WTC11 (cell line): ENCODE measurements around the gene M1AP. TPM values are rescaled to one million over a fixed set of nuclear protein-coding genes. Genes with fewer than 3 reads are reported as not detected.

ENCODE experiments used
- ATAC-seq: fragments of 200-7000 bp; cut with Tn5 transposase; 2 replicates; pipeline ENCODE4 v1.10.0; 2021; ENCODE audit warnings: mild to moderate bottlenecking, moderate library complexity
- CTCF ChIA-PET: fragments of 300-600 bp; sonication (Branson Sonifier 250); formaldehyde crosslinking; loops from one replicate; lab custom pipeline; 2021; ENCODE audit warnings: antibody characterized with exemption; lab: Charles Lee
- POLR2A ChIA-PET: fragments of 350-600 bp; sonication (Branson Sonifier 250); formaldehyde crosslinking; loops from one replicate; lab custom pipeline; 2021; ENCODE audit warnings: antibody characterized with exemption; lab: Charles Lee
- DNase-seq: peaks from one replicate; pipeline ENCODE4 v3.0.0; 2021; ENCODE audit warnings: low spot score
- H3K27ac Mint-ChIP-seq: 2 replicates; pipeline ENCODE4 v1.8.0; 2021; ENCODE audit warnings: mixed read lengths
- H3K27me3 Mint-ChIP-seq: 2 replicates; pipeline ENCODE4 v1.8.0; 2021; ENCODE audit warnings: low read depth, mild to moderate bottlenecking, moderate library complexity, mixed read lengths
- H3K36me3 Mint-ChIP-seq: 2 replicates; pipeline ENCODE4 v1.8.0; 2021; ENCODE audit warnings: mixed read lengths
- H3K4me1 Mint-ChIP-seq: 2 replicates; pipeline ENCODE4 v1.8.0; 2022; ENCODE audit warnings: mixed read lengths
- H3K4me3 Mint-ChIP-seq: 2 replicates; pipeline ENCODE4 v1.8.0; 2021; ENCODE audit warnings: mild to moderate bottlenecking, moderate library complexity, mixed read lengths
- H3K9me3 Mint-ChIP-seq: 2 replicates; pipeline ENCODE4 v1.8.0; 2021; ENCODE audit warnings: mixed read lengths
- CREB1 ChIP-seq: sonication (generic); formaldehyde crosslinking; IDR thresholded peaks from 2 replicates; pipeline ENCODE4 v1.8.0; 2023; ENCODE audit warnings: mild to moderate bottlenecking, missing genetic modification reagents
- CREM ChIP-seq: sonication (generic); formaldehyde crosslinking; IDR thresholded peaks from 2 replicates; pipeline ENCODE4 v1.8.1; 2022; ENCODE audit warnings: mild to moderate bottlenecking, missing genetic modification reagents, moderate library complexity
- ESRRA ChIP-seq: sonication (generic); formaldehyde crosslinking; IDR thresholded peaks from 2 replicates; pipeline ENCODE4 v1.8.1; 2022; ENCODE audit warnings: mild to moderate bottlenecking, missing genetic modification reagents, borderline replicate concordance
- GRHL2 ChIP-seq: fragments of 250-450 bp; sonication (Bioruptor Pico); IDR thresholded peaks from 2 replicates; pipeline ENCODE4 v1.8.0; 2022; ENCODE audit warnings: mild to moderate bottlenecking, moderate library complexity; ENCODE audit not compliant: insufficient replicate concordance, severe bottlenecking
- KAT7 ChIP-seq: sonication (generic); formaldehyde crosslinking; IDR thresholded peaks from 2 replicates; pipeline ENCODE4 v1.8.1; 2023; ENCODE audit warnings: missing genetic modification reagents, mild to moderate bottlenecking, borderline replicate concordance
- MXD4 ChIP-seq: fragments of 250-450 bp; sonication (Bioruptor Pico); IDR thresholded peaks from 2 replicates; pipeline ENCODE4 v1.8.0; 2021; ENCODE audit warnings: mild to moderate bottlenecking, moderate library complexity, borderline replicate concordance
- NFE2L1 ChIP-seq: sonication (generic); formaldehyde crosslinking; IDR thresholded peaks from 2 replicates; pipeline ENCODE4 v1.8.1; 2023; ENCODE audit warnings: missing genetic modification reagents
- NFYB ChIP-seq: sonication (generic); formaldehyde crosslinking; conservative IDR thresholded peaks from 2 replicates; pipeline ENCODE4 v1.8.0; 2022; ENCODE audit warnings: low read depth, missing genetic modification reagents
- RELA ChIP-seq: sonication (generic); formaldehyde crosslinking; IDR thresholded peaks from 2 replicates; pipeline ENCODE4 v1.8.1; 2022; ENCODE audit warnings: missing genetic modification reagents, mild to moderate bottlenecking, borderline replicate concordance
- TCF7 ChIP-seq: sonication (generic); formaldehyde crosslinking; IDR thresholded peaks from 2 replicates; pipeline ENCODE4 v1.8.0; 2022; ENCODE audit warnings: mild to moderate bottlenecking, low read depth, missing genetic modification reagents, moderate library complexity
- TEAD1 ChIP-seq: sonication (generic); formaldehyde crosslinking; IDR thresholded peaks from 2 replicates; pipeline ENCODE4 v1.8.0; 2022; ENCODE audit warnings: mild to moderate bottlenecking, missing genetic modification reagents
- ZNF232 ChIP-seq: sonication (generic); formaldehyde crosslinking; IDR thresholded peaks from 2 replicates; pipeline ENCODE4 v1.8.0; 2022; ENCODE audit warnings: mild to moderate bottlenecking, missing genetic modification reagents
- ZNF416 ChIP-seq: fragments of 250-450 bp; sonication (Bioruptor Pico); IDR thresholded peaks from 2 replicates; pipeline ENCODE4 v1.9.0; 2021; ENCODE audit warnings: mild to moderate bottlenecking, inconsistent platforms
- ZNF671 ChIP-seq: fragments of 250-450 bp; sonication (Bioruptor Pico); IDR thresholded peaks from 2 replicates; pipeline ENCODE4 v1.8.0; 2021; ENCODE audit warnings: mild to moderate bottlenecking
- total RNA-seq: library from RNA; stranded (reverse); gene quantifications from 3 replicates; pipeline ENCODE4 v1.2.3, GENCODE V29; 2021
- TF ChIP-seq, protein P1 (sequence below): sonication (generic); formaldehyde crosslinking; IDR thresholded peaks from 2 replicates; pipeline ENCODE4 v1.8.1; 2023; ENCODE audit warnings: mild to moderate bottlenecking, missing genetic modification reagents, borderline replicate concordance
- TF ChIP-seq, protein P2 (sequence below): sonication (generic); formaldehyde crosslinking; IDR thresholded peaks from 2 replicates; pipeline ENCODE4 v1.8.0; 2022; ENCODE audit warnings: mild to moderate bottlenecking, missing genetic modification reagents
- TF ChIP-seq, protein P3 (sequence below): sonication (generic); formaldehyde crosslinking; IDR thresholded peaks from 2 replicates; pipeline ENCODE4 v1.8.1; 2023; ENCODE audit warnings: mild to moderate bottlenecking, missing genetic modification reagents
- TF ChIP-seq, protein P4 (sequence below): sonication (generic); formaldehyde crosslinking; IDR thresholded peaks from 2 replicates; pipeline ENCODE4 v1.8.1; 2022; ENCODE audit warnings: low read depth, mild to moderate bottlenecking, moderate library complexity, missing genetic modification reagents, borderline replicate concordance
- TF ChIP-seq, protein P5 (sequence below): fragments of 200-600 bp; IDR thresholded peaks from 2 replicates; pipeline ENCODE4 v1.8.0; 2022; ENCODE audit warnings: antibody characterized with exemption
- TF ChIP-seq, protein P6 (sequence below): sonication (generic); formaldehyde crosslinking; IDR thresholded peaks from 2 replicates; pipeline ENCODE4 v1.8.0; 2023; ENCODE audit warnings: missing genetic modification reagents, mild to moderate bottlenecking, borderline replicate concordance

The M1AP gene
- total RNA-seq, 1 experiment from 2014 or later, result 5.9 TPM

DNA sequence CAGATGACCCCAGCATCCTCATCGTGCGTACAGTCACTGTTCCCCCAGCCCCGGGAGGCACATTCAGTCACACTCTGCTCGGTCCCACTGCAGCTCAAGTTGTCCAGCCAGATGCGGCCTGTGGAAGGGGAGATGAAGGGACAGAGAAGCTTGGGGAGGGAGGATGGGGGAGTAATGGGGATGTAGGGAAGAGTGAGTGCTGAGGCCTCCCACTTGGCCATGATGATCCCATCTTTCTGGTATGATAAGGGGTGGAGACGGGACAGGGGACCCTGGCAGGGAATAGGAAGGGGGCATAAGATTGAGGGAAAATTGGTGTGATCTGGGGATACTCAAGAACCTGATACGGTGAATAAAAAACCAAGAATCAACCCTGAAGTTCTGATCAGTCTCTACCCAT is 97.9 kb downstream of the M1AP start:
- H3K4me1 Mint-ChIP-seq, result peaks cover 30% of the 10 kb centered on the region
- peaks cover 2% of the 10 kb centered on the region; the same call in 1 of the 2 replicates for H3K36me3 Mint-ChIP-seq
- no peak for TF ChIP-seq TCF7 (CRISPR knock-in tag)
- no peak for TF ChIP-seq ZNF232 (CRISPR knock-in tag)
- no peak for TF ChIP-seq NFE2L1 (CRISPR knock-in tag)
- TF ChIP-seq ZNF671, result no peak
- TF ChIP-seq, protein P1, sequence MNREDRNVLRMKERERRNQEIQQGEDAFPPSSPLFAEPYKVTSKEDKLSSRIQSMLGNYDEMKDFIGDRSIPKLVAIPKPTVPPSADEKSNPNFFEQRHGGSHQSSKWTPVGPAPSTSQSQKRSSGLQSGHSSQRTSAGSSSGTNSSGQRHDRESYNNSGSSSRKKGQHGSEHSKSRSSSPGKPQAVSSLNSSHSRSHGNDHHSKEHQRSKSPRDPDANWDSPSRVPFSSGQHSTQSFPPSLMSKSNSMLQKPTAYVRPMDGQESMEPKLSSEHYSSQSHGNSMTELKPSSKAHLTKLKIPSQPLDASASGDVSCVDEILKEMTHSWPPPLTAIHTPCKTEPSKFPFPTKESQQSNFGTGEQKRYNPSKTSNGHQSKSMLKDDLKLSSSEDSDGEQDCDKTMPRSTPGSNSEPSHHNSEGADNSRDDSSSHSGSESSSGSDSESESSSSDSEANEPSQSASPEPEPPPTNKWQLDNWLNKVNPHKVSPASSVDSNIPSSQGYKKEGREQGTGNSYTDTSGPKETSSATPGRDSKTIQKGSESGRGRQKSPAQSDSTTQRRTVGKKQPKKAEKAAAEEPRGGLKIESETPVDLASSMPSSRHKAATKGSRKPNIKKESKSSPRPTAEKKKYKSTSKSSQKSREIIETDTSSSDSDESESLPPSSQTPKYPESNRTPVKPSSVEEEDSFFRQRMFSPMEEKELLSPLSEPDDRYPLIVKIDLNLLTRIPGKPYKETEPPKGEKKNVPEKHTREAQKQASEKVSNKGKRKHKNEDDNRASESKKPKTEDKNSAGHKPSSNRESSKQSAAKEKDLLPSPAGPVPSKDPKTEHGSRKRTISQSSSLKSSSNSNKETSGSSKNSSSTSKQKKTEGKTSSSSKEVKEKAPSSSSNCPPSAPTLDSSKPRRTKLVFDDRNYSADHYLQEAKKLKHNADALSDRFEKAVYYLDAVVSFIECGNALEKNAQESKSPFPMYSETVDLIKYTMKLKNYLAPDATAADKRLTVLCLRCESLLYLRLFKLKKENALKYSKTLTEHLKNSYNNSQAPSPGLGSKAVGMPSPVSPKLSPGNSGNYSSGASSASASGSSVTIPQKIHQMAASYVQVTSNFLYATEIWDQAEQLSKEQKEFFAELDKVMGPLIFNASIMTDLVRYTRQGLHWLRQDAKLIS, result no peak
- TF ChIP-seq, protein P2, sequence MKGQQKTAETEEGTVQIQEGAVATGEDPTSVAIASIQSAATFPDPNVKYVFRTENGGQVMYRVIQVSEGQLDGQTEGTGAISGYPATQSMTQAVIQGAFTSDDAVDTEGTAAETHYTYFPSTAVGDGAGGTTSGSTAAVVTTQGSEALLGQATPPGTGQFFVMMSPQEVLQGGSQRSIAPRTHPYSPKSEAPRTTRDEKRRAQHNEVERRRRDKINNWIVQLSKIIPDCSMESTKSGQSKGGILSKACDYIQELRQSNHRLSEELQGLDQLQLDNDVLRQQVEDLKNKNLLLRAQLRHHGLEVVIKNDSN (CRISPR knock-in tag), result no peak
- TF ChIP-seq, protein P3, sequence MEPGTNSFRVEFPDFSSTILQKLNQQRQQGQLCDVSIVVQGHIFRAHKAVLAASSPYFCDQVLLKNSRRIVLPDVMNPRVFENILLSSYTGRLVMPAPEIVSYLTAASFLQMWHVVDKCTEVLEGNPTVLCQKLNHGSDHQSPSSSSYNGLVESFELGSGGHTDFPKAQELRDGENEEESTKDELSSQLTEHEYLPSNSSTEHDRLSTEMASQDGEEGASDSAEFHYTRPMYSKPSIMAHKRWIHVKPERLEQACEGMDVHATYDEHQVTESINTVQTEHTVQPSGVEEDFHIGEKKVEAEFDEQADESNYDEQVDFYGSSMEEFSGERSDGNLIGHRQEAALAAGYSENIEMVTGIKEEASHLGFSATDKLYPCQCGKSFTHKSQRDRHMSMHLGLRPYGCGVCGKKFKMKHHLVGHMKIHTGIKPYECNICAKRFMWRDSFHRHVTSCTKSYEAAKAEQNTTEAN (CRISPR knock-in tag), result no peak
- no peak for TF ChIP-seq TEAD1 (CRISPR knock-in tag)
- no peak for TF ChIP-seq MXD4 (CRISPR knock-in tag)
- TF ChIP-seq KAT7 (CRISPR knock-in tag), result no peak
- no peak for TF ChIP-seq GRHL2 (CRISPR knock-in tag)
- TF ChIP-seq, protein P4, sequence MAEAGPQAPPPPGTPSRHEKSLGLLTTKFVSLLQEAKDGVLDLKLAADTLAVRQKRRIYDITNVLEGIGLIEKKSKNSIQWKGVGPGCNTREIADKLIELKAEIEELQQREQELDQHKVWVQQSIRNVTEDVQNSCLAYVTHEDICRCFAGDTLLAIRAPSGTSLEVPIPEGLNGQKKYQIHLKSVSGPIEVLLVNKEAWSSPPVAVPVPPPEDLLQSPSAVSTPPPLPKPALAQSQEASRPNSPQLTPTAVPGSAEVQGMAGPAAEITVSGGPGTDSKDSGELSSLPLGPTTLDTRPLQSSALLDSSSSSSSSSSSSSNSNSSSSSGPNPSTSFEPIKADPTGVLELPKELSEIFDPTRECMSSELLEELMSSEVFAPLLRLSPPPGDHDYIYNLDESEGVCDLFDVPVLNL (CRISPR knock-in tag), result no peak
- TF ChIP-seq NFYB, result no peak
- TF ChIP-seq CREB1, result no peak
- TF ChIP-seq RELA (CRISPR knock-in tag), result no peak
- TF ChIP-seq ZNF416 (CRISPR knock-in tag), result no peak
- POLR2A ChIA-PET, result no interaction called here
- DNase-seq (no peak), ATAC-seq (no peak)
- peaks cover 74% of the 10 kb centered on the region for H3K27me3 Mint-ChIP-seq
- CTCF ChIA-PET, result no interaction called here
- peak overlapping the region; percentile 76 for H3K4me3 Mint-ChIP-seq
- no peaks in the 10 kb centered on the region for H3K9me3 Mint-ChIP-seq
- no peak overlapping the region for H3K27ac Mint-ChIP-seq

DNA sequence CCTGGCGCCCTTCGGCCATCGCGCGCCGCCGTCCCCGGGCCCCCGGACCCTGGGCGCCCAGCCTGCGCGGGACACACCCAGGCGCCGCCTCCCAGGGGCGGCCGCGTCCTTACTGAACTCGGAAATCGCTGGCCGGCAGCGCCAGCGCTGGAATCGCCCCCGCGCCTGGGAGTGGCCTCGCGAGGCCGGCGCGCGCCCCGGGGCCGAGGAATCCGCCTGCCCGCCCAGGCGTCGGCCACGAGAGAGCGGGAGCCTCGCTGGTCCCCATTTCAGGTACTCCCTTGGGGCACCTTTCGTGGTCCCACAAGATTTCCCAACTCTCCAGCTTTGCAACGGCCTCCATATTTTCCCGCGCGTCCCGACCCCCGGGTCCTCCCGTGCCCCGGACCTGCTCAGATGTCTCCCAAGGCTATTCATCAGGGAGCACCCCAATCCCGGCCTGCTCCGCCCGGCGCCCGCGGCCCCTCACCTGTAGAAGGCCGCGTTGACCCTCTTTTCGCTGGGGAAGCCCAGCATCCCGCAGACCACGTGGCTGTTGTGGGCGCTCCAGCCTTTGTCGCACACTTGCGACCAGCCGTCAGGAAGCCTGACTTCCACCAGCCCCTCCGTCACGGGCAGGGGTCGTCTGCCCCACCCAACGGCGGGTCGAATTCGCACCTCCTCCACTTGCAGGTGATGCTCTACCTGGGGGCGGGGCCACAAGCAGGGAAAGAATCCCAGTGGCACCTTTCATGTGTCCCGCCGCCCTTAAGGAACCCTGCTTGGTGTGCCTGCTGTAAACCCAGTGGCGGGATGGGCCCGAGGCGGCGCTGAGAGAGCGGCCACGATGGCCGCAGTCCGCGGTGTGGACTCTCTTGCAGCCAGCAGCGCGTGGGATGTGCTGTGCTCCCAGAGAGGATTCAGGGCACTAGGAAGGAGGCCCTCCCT is 99.0 kb downstream of the M1AP start:
- ChIA-PET POLR2A (no interaction called here), CTCF (interaction anchor here (0.7 to 1.3 kb wide), 4 partner anchors 27 to 66 kb away, joined by 3 to 4 read pairs (median 3); partner anchors contain the start of gene TTC31)
- Mint-ChIP-seq H3K4me1 (peaks cover 30% of the 10 kb centered on the region), H3K4me3 (peak overlapping the region; percentile 76), H3K27me3 (peaks cover 71% of the 10 kb centered on the region), H3K36me3 (peaks cover 2% of the 10 kb centered on the region; the same call in 1 of the 2 replicates), H3K9me3 (no peaks in the 10 kb centered on the region), H3K27ac (no peak overlapping the region)
- ATAC-seq, result peak; percentile 27
- DNase-seq, result peak; percentile 83
- TF ChIP-seq, protein P5, sequence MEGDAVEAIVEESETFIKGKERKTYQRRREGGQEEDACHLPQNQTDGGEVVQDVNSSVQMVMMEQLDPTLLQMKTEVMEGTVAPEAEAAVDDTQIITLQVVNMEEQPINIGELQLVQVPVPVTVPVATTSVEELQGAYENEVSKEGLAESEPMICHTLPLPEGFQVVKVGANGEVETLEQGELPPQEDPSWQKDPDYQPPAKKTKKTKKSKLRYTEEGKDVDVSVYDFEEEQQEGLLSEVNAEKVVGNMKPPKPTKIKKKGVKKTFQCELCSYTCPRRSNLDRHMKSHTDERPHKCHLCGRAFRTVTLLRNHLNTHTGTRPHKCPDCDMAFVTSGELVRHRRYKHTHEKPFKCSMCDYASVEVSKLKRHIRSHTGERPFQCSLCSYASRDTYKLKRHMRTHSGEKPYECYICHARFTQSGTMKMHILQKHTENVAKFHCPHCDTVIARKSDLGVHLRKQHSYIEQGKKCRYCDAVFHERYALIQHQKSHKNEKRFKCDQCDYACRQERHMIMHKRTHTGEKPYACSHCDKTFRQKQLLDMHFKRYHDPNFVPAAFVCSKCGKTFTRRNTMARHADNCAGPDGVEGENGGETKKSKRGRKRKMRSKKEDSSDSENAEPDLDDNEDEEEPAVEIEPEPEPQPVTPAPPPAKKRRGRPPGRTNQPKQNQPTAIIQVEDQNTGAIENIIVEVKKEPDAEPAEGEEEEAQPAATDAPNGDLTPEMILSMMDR, result no peak
- TF ChIP-seq, protein P6, sequence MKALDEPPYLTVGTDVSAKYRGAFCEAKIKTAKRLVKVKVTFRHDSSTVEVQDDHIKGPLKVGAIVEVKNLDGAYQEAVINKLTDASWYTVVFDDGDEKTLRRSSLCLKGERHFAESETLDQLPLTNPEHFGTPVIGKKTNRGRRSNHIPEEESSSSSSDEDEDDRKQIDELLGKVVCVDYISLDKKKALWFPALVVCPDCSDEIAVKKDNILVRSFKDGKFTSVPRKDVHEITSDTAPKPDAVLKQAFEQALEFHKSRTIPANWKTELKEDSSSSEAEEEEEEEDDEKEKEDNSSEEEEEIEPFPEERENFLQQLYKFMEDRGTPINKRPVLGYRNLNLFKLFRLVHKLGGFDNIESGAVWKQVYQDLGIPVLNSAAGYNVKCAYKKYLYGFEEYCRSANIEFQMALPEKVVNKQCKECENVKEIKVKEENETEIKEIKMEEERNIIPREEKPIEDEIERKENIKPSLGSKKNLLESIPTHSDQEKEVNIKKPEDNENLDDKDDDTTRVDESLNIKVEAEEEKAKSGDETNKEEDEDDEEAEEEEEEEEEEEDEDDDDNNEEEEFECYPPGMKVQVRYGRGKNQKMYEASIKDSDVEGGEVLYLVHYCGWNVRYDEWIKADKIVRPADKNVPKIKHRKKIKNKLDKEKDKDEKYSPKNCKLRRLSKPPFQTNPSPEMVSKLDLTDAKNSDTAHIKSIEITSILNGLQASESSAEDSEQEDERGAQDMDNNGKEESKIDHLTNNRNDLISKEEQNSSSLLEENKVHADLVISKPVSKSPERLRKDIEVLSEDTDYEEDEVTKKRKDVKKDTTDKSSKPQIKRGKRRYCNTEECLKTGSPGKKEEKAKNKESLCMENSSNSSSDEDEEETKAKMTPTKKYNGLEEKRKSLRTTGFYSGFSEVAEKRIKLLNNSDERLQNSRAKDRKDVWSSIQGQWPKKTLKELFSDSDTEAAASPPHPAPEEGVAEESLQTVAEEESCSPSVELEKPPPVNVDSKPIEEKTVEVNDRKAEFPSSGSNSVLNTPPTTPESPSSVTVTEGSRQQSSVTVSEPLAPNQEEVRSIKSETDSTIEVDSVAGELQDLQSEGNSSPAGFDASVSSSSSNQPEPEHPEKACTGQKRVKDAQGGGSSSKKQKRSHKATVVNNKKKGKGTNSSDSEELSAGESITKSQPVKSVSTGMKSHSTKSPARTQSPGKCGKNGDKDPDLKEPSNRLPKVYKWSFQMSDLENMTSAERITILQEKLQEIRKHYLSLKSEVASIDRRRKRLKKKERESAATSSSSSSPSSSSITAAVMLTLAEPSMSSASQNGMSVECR (CRISPR knock-in tag), result peak; percentile 82; the same call in 1 of the 2 replicates
- TF ChIP-seq TEAD1 (CRISPR knock-in tag) (peak; percentile 85), ESRRA (CRISPR knock-in tag) (0 out of 2 replicates have a peak, but pooled peaks have one; percentile 16), CREM (peak; percentile 16; the same call in 1 of the 2 replicates)
